ENCODE measurements around the gene CC2D2A. TPM values are rescaled to one million over a fixed set of nuclear protein-coding genes. Genes with fewer than 3 reads are reported as not detected.

The CC2D2A gene
- total RNA-seq, 2 experiments from 2014 or later = not detected

DNA sequence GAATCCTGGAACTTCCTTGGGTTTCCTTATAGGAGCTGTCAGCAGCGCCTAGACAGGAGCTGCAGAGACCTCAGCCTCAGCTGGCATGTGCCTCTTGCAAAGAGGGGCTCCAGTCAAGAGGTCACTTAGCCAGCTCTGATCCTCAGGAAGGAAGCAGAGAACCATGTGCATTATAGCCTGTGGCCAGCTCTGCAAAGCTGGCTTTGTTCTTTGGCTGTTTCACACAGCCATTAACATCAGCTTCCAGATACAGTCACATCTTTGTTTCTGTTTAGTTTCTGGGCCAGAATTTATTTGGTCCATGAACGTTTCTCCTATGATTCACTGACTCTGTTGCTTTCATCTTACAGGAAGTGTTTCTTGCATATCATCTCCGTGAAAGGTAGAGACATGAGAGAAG is 92.4 kb downstream of the CC2D2A start:
- no peak for TF ChIP-seq EZH2phosphoT487 (IDR thresholded peaks at IDR 0.05; ENCODE audit: borderline replicate concordance, low read depth, low read length)
- TF ChIP-seq, protein P1, sequence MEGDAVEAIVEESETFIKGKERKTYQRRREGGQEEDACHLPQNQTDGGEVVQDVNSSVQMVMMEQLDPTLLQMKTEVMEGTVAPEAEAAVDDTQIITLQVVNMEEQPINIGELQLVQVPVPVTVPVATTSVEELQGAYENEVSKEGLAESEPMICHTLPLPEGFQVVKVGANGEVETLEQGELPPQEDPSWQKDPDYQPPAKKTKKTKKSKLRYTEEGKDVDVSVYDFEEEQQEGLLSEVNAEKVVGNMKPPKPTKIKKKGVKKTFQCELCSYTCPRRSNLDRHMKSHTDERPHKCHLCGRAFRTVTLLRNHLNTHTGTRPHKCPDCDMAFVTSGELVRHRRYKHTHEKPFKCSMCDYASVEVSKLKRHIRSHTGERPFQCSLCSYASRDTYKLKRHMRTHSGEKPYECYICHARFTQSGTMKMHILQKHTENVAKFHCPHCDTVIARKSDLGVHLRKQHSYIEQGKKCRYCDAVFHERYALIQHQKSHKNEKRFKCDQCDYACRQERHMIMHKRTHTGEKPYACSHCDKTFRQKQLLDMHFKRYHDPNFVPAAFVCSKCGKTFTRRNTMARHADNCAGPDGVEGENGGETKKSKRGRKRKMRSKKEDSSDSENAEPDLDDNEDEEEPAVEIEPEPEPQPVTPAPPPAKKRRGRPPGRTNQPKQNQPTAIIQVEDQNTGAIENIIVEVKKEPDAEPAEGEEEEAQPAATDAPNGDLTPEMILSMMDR (conservative IDR thresholded peaks at IDR 0.05; ENCODE audit: low read length) = no peak
- Histone ChIP-seq H3K36me3 (ENCODE audit: insufficient read depth, low read length) (no peaks in the 10 kb centered on the region), H3K27ac (ENCODE audit: low read depth, low read length, poor library complexity, severe bottlenecking) (no peak overlapping the region), H4K20me1 (ENCODE audit: insufficient read depth, low read length) (no peaks in the 10 kb centered on the region), H2AFZ (ENCODE audit: low read length) (no peak overlapping the region), H3K9me2 (ENCODE audit: insufficient read depth, low read length) (no peaks in the 10 kb centered on the region), H3K79me2 (ENCODE audit: insufficient read depth, low read depth, low read length) (no peaks in the 10 kb centered on the region), H3K4me3 (ENCODE audit: low read depth, low read length, poor library complexity, severe bottlenecking) (no peak overlapping the region), H3K4me1 (ENCODE audit: insufficient read depth, low read length, poor library complexity, severe bottlenecking) (no peaks in the 10 kb centered on the region), H3K9me3 (ENCODE audit: low read length) (no peaks in the 10 kb centered on the region), H3K4me2 (ENCODE audit: low read length) (no peak overlapping the region)
- ChIA-PET CTCF (ENCODE audit: unreplicated experiment) (no interaction called here), POLR2A (no interaction called here)
- intact Hi-C loops (cut with micrococcal nuclease; ENCODE audit: unreplicated experiment) = no loop called here
- BruUV-seq (replicated peaks) = no TSS peak
- no peak for DNase-seq (ENCODE audit: low spot score)

DNA sequence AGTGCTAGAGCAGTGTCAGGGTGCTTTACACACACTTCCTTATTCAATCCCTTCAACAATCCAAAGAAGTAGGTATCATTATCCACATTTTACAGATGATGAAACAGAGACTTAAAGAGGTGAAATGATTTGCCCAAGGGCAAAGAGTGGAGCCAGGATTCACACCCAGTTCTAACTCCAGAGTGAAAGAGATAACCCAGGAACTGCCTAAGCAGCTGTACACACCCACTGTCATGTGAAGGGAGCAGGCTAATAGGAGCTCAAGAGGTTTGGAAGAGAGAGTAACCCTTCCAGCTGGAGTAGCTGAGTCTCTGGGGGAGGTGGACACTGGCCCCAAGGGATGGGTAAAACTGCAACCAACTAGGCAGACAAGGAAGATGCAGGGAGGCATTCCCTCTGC is 92.9 kb downstream of the CC2D2A start:
- no peak for DNase-seq (ENCODE audit: low spot score)
- intact Hi-C loops (cut with micrococcal nuclease; ENCODE audit: unreplicated experiment) = no loop called here
- CTCF ChIA-PET (ENCODE audit: unreplicated experiment) = no interaction called here

GRCh38 chr4:15563871-15564270 is 94.2 kb downstream of the CC2D2A start:
- Histone ChIP-seq H3K4me3 (ENCODE audit: low read depth, low read length, poor library complexity, severe bottlenecking) (no peak overlapping the region), H3K27ac (ENCODE audit: low read depth, low read length, poor library complexity, severe bottlenecking) (no peak overlapping the region), H3K4me2 (ENCODE audit: low read length) (no peak overlapping the region), H3K9me3 (ENCODE audit: low read length) (no peaks in the 10 kb centered on the region), H3K9me2 (ENCODE audit: insufficient read depth, low read length) (no peaks in the 10 kb centered on the region), H4K20me1 (ENCODE audit: insufficient read depth, low read length) (no peaks in the 10 kb centered on the region), H2AFZ (ENCODE audit: low read length) (no peak overlapping the region), H3K36me3 (ENCODE audit: insufficient read depth, low read length) (no peaks in the 10 kb centered on the region), H3K4me1 (ENCODE audit: insufficient read depth, low read length, poor library complexity, severe bottlenecking) (no peaks in the 10 kb centered on the region), H3K79me2 (ENCODE audit: insufficient read depth, low read depth, low read length) (no peaks in the 10 kb centered on the region)
- ChIA-PET CTCF (ENCODE audit: unreplicated experiment) (no interaction called here), POLR2A (no interaction called here)
- TF ChIP-seq, protein P1 (conservative IDR thresholded peaks at IDR 0.05; ENCODE audit: low read length) = no peak
- TF ChIP-seq EZH2phosphoT487 (IDR thresholded peaks at IDR 0.05; ENCODE audit: borderline replicate concordance, low read depth, low read length) = no peak
- no TSS peak for BruUV-seq (replicated peaks)
- intact Hi-C loops (cut with micrococcal nuclease; ENCODE audit: unreplicated experiment) = no loop called here
- DNase-seq (ENCODE audit: low spot score) = no peak

More for the DNA sequence above, 92.9 kb downstream of the CC2D2A start:
- H3K36me3 ChIP-seq (ENCODE audit: insufficient read depth, low read length) = no peaks in the 10 kb centered on the region
- no TSS peak for BruUV-seq (replicated peaks)
- no peaks in the 10 kb centered on the region for H3K4me1 ChIP-seq (ENCODE audit: insufficient read depth, low read length, poor library complexity, severe bottlenecking)
- H3K4me2 ChIP-seq (ENCODE audit: low read length) = no peak overlapping the region
- H4K20me1 ChIP-seq (ENCODE audit: insufficient read depth, low read length) = no peaks in the 10 kb centered on the region
- no peak overlapping the region for H2AFZ ChIP-seq (ENCODE audit: low read length)
- no peak overlapping the region for H3K4me3 ChIP-seq (ENCODE audit: low read depth, low read length, poor library complexity, severe bottlenecking)
- no peaks in the 10 kb centered on the region for H3K9me3 ChIP-seq (ENCODE audit: low read length)
- H3K27ac ChIP-seq (ENCODE audit: low read depth, low read length, poor library complexity, severe bottlenecking) = no peak overlapping the region
- H3K9me2 ChIP-seq (ENCODE audit: insufficient read depth, low read length) = no peaks in the 10 kb centered on the region
- no peaks in the 10 kb centered on the region for H3K79me2 ChIP-seq (ENCODE audit: insufficient read depth, low read depth, low read length)
- POLR2A ChIA-PET = no interaction called here
- no peak for TF ChIP-seq EZH2phosphoT487 (IDR thresholded peaks at IDR 0.05; ENCODE audit: borderline replicate concordance, low read depth, low read length)
